SU-DHL-6 (cell line): ENCODE data around the gene HLA-C.

Experiments
- H2AFZ ChIP-seq: fragments of 200-600 bp; sonication (generic); 2 replicates; pipeline ENCODE4 v1.6.1; 2014; ENCODE audit warnings: low read depth, mild to moderate bottlenecking, moderate library complexity, mixed read lengths, antibody characterized with exemption, low read length; ENCODE audit not compliant: severe bottlenecking
- H3F3A ChIP-seq: fragments of 200-600 bp; shearing (Covaris generic); 2 replicates; pipeline ENCODE4 v1.6.0; 2016; ENCODE audit warnings: antibody characterized with exemption, mild to moderate bottlenecking; ENCODE audit not compliant: insufficient read depth
- H3K27ac ChIP-seq: fragments of 200-600 bp; sonication (generic); 2 replicates; pipeline ENCODE4 v1.5.1; 2016; ENCODE audit warnings: low read depth, mild to moderate bottlenecking, low read length, moderate library complexity, mixed read lengths
- H3K27me3 ChIP-seq: fragments of 200-600 bp; sonication (generic), shearing (Covaris generic); 2 replicates; pipeline ENCODE4 v1.6.0; 2014; ENCODE audit warnings: mild to moderate bottlenecking, low read length
- H3K36me3 ChIP-seq: fragments of 200-600 bp; sonication (generic); 2 replicates; pipeline ENCODE4 v1.6.1; 2014; ENCODE audit warnings: mild to moderate bottlenecking, low read length, mixed read lengths
- H3K4me2 ChIP-seq: fragments of 300-600, 200-600 bp; shearing (Covaris generic), sonication (generic); 2 replicates; pipeline ENCODE4 v1.6.0; 2014; ENCODE audit warnings: low read length, low read depth, mild to moderate bottlenecking; ENCODE audit not compliant: poor library complexity, severe bottlenecking
- H3K4me3 ChIP-seq: fragments of 200-600 bp; sonication (generic); 2 replicates; pipeline ENCODE4 v1.5.1; 2014; ENCODE audit warnings: antibody characterized with exemption, low read length, mild to moderate bottlenecking, mixed read lengths; ENCODE audit not compliant: insufficient read depth, poor library complexity, severe bottlenecking
- H3K79me2 ChIP-seq: fragments of 200-600 bp; sonication (generic); 2 replicates; pipeline ENCODE4 v1.6.1; 2014; ENCODE audit warnings: mild to moderate bottlenecking, low read length, moderate library complexity; ENCODE audit not compliant: insufficient read depth
- H3K9ac ChIP-seq: fragments of 200-600 bp; sonication (generic); 2 replicates; pipeline ENCODE4 v1.7.0; 2014; ENCODE audit warnings: mild to moderate bottlenecking, low read length
- H3K9me2 ChIP-seq: fragments of 200-600 bp; sonication (generic); replicated peaks from 2 replicates; pipeline ENCODE4 v1.6.1; 2014; ENCODE audit warnings: low read length; ENCODE audit not compliant: insufficient read depth
- H3K9me3 ChIP-seq: fragments of 200-600 bp; sonication (generic); 2 replicates; pipeline ENCODE4 v1.6.1; 2014; ENCODE audit warnings: low read length, mixed read lengths; ENCODE audit not compliant: insufficient read depth
- H4K20me1 ChIP-seq: fragments of 200-600 bp; sonication (generic); 2 replicates; pipeline ENCODE4 v1.6.1; 2014; ENCODE audit warnings: low read depth, mild to moderate bottlenecking, antibody characterized with exemption, low read length, moderate library complexity, mixed read lengths
- CTCF ChIP-seq: fragments of 200-600 bp; sonication (generic); IDR thresholded peaks from one replicate; pipeline ENCODE4 v1.5.1; 2017; ENCODE audit warnings: antibody characterized with exemption, mild to moderate bottlenecking, low read length, moderate library complexity; ENCODE audit not compliant: insufficient read depth, poor library complexity, severe bottlenecking
- EZH2phosphoT487 ChIP-seq: fragments of 200-600 bp; sonication (generic), shearing (Covaris generic); conservative IDR thresholded peaks from 2 replicates; pipeline ENCODE4 v1.6.1; 2018; ENCODE audit warnings: mild to moderate bottlenecking, antibody characterized with exemption, low read length, moderate library complexity, mixed read lengths

The HLA-C gene

GRCh38 chr6:31272436-31272835 is 544 bp upstream of the HLA-C start:
- H4K20me1 ChIP-seq = no peaks in the 10 kb centered on the region
- peak overlapping the region; percentile 92 for H2AFZ ChIP-seq
- H3K9ac ChIP-seq = peak overlapping the region; percentile 86
- TF ChIP-seq EZH2phosphoT487 (no peak), CTCF (no peak)
- no peaks in the 10 kb centered on the region for H3K27me3 ChIP-seq
- no peaks in the 10 kb centered on the region for H3F3A ChIP-seq
- H3K9me2 ChIP-seq = no peaks in the 10 kb centered on the region
- peak overlapping the region; percentile 61 for H3K4me2 ChIP-seq
- H3K27ac ChIP-seq = no peak overlapping the region
- H3K79me2 ChIP-seq = no peaks in the 10 kb centered on the region
- no peaks in the 10 kb centered on the region for H3K36me3 ChIP-seq
- H3K4me3 ChIP-seq = peak overlapping the region; percentile 78
- H3K9me3 ChIP-seq = no peaks in the 10 kb centered on the region

- peak overlapping the region; percentile 86 for H3K9ac ChIP-seq
- peak overlapping the region; percentile 78 for H3K4me3 ChIP-seq
- no peaks in the 10 kb centered on the region for H3K36me3 ChIP-seq
- H3K79me2 ChIP-seq = no peaks in the 10 kb centered on the region
- 0 out of 2 replicates have a peak overlapping the region, but pooled peaks have one; percentile 12 for H3K27ac ChIP-seq
- H3F3A ChIP-seq = no peaks in the 10 kb centered on the region
- no peak for TF ChIP-seq CTCF
- no peak for TF ChIP-seq EZH2phosphoT487
- H4K20me1 ChIP-seq = no peaks in the 10 kb centered on the region
- no peaks in the 10 kb centered on the region for H3K27me3 ChIP-seq
- H2AFZ ChIP-seq = peak overlapping the region; percentile 92
- H3K9me3 ChIP-seq = no peaks in the 10 kb centered on the region
- H3K9me2 ChIP-seq = no peaks in the 10 kb centered on the region
- peak overlapping the region; percentile 61 for H3K4me2 ChIP-seq
These were observed 878 bp downstream of the HLA-C start for GRCh38 chr6:31270788-31271640.

DNA sequence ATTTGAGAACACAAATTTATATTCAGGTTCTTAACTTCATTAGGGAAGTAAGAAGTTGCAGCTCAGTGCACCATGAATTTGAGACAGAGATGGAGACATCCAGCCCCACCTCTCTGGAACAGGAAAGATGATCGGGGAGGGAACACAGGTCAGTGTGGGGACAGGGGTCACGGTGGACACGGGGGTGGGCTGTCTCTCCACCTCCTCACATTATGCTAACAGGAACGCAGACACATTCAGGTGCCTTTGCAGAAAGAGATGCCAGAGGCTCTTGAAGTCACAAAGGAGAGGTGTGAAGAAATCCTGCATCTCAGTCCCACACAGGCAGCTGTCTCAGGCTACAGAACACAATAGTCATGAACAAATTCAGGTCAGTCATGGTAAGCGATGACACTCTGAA is 3.1 kb downstream of the HLA-C start:
- H3K4me2 ChIP-seq = no peak overlapping the region
- H3K9me3 ChIP-seq = no peaks in the 10 kb centered on the region
- TF ChIP-seq EZH2phosphoT487 (no peak), CTCF (no peak)
- no peaks in the 10 kb centered on the region for H3K27me3 ChIP-seq
- no peaks in the 10 kb centered on the region for H4K20me1 ChIP-seq
- no peaks in the 10 kb centered on the region for H3K9me2 ChIP-seq
- no peaks in the 10 kb centered on the region for H3K79me2 ChIP-seq
- H3F3A ChIP-seq = no peaks in the 10 kb centered on the region
- no peaks in the 10 kb centered on the region for H3K36me3 ChIP-seq
- H3K9ac ChIP-seq = no peak overlapping the region
- H2AFZ ChIP-seq = no peak overlapping the region
- no peak overlapping the region for H3K4me3 ChIP-seq
- H3K27ac ChIP-seq = no peak overlapping the region
